Measurements from ENCODE around the gene SPNS3.

Gene SPNS3

GRCh38 chr17:4407851-4408250 is 25.9 kb upstream of the SPNS3 start:
- Histone ChIP-seq H2BK12ac (ENCODE audit: low read length) (no peak overlapping the region), H3K4ac (ENCODE audit: low read length) (no peak overlapping the region), H4K91ac (ENCODE audit: low read depth, low read length, poor library complexity) (no peak overlapping the region), H3K36me3 (replicated peaks in 1 of 2; ENCODE audit: control insufficient read depth in 2 of 2, insufficient read depth in 2 of 2, low read length in 2 of 2) (no peaks in the 10 kb centered on the region), H3K9ac (ENCODE audit: low read depth, low read length, poor library complexity) (no peak overlapping the region), H2BK120ac (ENCODE audit: low read depth, low read length) (no peak overlapping the region), H2AK5ac (ENCODE audit: low read depth, low read length) (no peak overlapping the region), H3K4me1 (ENCODE audit: control insufficient read depth in 2 of 2, insufficient read depth in 1 of 2, low read depth in 1 of 2, low read length in 2 of 2) (no peaks in the 10 kb centered on the region), H3K27ac (replicated peaks; ENCODE audit: low read length) (no peak overlapping the region), H3K23ac (ENCODE audit: low read depth, low read length, poor library complexity) (no peak overlapping the region), H3K4me3 (ENCODE audit: low read length in 2 of 2) (no peak overlapping the region), H4K8ac (ENCODE audit: low read depth, low read length) (no peak overlapping the region), H3K79me1 (ENCODE audit: low read depth, low read length) (peaks cover 3% of the 10 kb centered on the region), H2AFZ (ENCODE audit: low read length) (no peak overlapping the region), H3K27me3 (ENCODE audit: control insufficient read depth in 3 of 3, insufficient read depth in 3 of 3, low read depth in 1 of 3, low read length in 3 of 3) (no peaks in the 10 kb centered on the region), H3K4me2 (ENCODE audit: insufficient read depth, low read length, poor library complexity, severe bottlenecking) (no peak overlapping the region), H3K9me3 (replicated peaks in 1 of 2; ENCODE audit: control insufficient read depth in 2 of 2, insufficient read depth in 1 of 2, low read depth in 1 of 2, low read length in 2 of 2) (no peaks in the 10 kb centered on the region), H3K14ac (ENCODE audit: low read length) (peak overlapping the region; percentile 56), H3K18ac (ENCODE audit: low read length) (peak overlapping the region; percentile 71), H2BK15ac (ENCODE audit: low read length) (no peak overlapping the region), H2BK5ac (ENCODE audit: low read length) (no peak overlapping the region)
- no peak for DNase-seq (ENCODE audit: low spot score)
- no CpG with 5 or more reads among the region's 8 CpGs for WGBS, 2 donors (ENCODE audit: extremely low coverage in 2 of 2, insufficient read length in 2 of 2, insufficient replicate concordance in 1 of 2)

- Histone ChIP-seq H2AFZ (ENCODE audit: low read length) (no peak overlapping the region), H4K8ac (ENCODE audit: low read depth, low read length) (no peak overlapping the region), H3K27me3 (ENCODE audit: control insufficient read depth in 3 of 3, insufficient read depth in 3 of 3, low read depth in 1 of 3, low read length in 3 of 3) (no peaks in the 10 kb centered on the region), H3K4me3 (ENCODE audit: low read length in 2 of 2) (no peak overlapping the region), H2BK15ac (ENCODE audit: low read length) (no peak overlapping the region), H3K23ac (ENCODE audit: low read depth, low read length, poor library complexity) (no peak overlapping the region), H2BK5ac (ENCODE audit: low read length) (no peak overlapping the region), H3K4me1 (ENCODE audit: control insufficient read depth in 2 of 2, insufficient read depth in 1 of 2, low read depth in 1 of 2, low read length in 2 of 2) (peaks cover 0 to 2% of the 10 kb centered on the region in 2 donors), H3K4me2 (ENCODE audit: insufficient read depth, low read length, poor library complexity, severe bottlenecking) (no peak overlapping the region), H3K9ac (ENCODE audit: low read depth, low read length, poor library complexity) (no peak overlapping the region), H2BK12ac (ENCODE audit: low read length) (no peak overlapping the region), H2AK5ac (ENCODE audit: low read depth, low read length) (no peak overlapping the region), H3K9me3 (replicated peaks in 1 of 2; ENCODE audit: control insufficient read depth in 2 of 2, insufficient read depth in 1 of 2, low read depth in 1 of 2, low read length in 2 of 2) (no peaks in the 10 kb centered on the region), H3K18ac (ENCODE audit: low read length) (no peak overlapping the region), H3K79me1 (ENCODE audit: low read depth, low read length) (peaks cover 3% of the 10 kb centered on the region), H2BK120ac (ENCODE audit: low read depth, low read length) (no peak overlapping the region), H3K14ac (ENCODE audit: low read length) (no peak overlapping the region), H3K36me3 (replicated peaks in 1 of 2; ENCODE audit: control insufficient read depth in 2 of 2, insufficient read depth in 2 of 2, low read length in 2 of 2) (no peaks in the 10 kb centered on the region), H3K27ac (replicated peaks; ENCODE audit: low read length) (no peak overlapping the region), H4K91ac (ENCODE audit: low read depth, low read length, poor library complexity) (no peak overlapping the region), H3K4ac (ENCODE audit: low read length) (no peak overlapping the region)
- no peak for DNase-seq (ENCODE audit: low spot score)
- no CpG with 5 or more reads among the region's 6 CpGs for WGBS, 2 donors (ENCODE audit: extremely low coverage in 2 of 2, insufficient read length in 2 of 2, insufficient replicate concordance in 1 of 2)
Measured at GRCh38 chr17:4409659-4410058, 24.1 kb upstream of the SPNS3 start.

- no peak overlapping the region for H2BK12ac ChIP-seq (ENCODE audit: low read length)
- H3K9me3 ChIP-seq (replicated peaks in 1 of 2; ENCODE audit: control insufficient read depth in 2 of 2, insufficient read depth in 1 of 2, low read depth in 1 of 2, low read length in 2 of 2) = no peaks in the 10 kb centered on the region
- H3K36me3 ChIP-seq (replicated peaks in 1 of 2; ENCODE audit: control insufficient read depth in 2 of 2, insufficient read depth in 2 of 2, low read length in 2 of 2) = no peaks in the 10 kb centered on the region
- H3K27ac ChIP-seq (replicated peaks; ENCODE audit: low read length) = no peak overlapping the region
- peaks cover 0 to 2% of the 10 kb centered on the region in 2 donors for H3K4me1 ChIP-seq (ENCODE audit: control insufficient read depth in 2 of 2, insufficient read depth in 1 of 2, low read depth in 1 of 2, low read length in 2 of 2)
- H4K91ac ChIP-seq (ENCODE audit: low read depth, low read length, poor library complexity) = no peak overlapping the region
- H4K8ac ChIP-seq (ENCODE audit: low read depth, low read length) = no peak overlapping the region
- no peak overlapping the region for H2BK120ac ChIP-seq (ENCODE audit: low read depth, low read length)
- H3K4ac ChIP-seq (ENCODE audit: low read length) = no peak overlapping the region
- no peak overlapping the region for H3K4me2 ChIP-seq (ENCODE audit: insufficient read depth, low read length, poor library complexity, severe bottlenecking)
- no peak overlapping the region for H3K4me3 ChIP-seq (ENCODE audit: low read length in 2 of 2)
- no CpG with 5 or more reads among the region's 3 CpGs for WGBS, 2 donors (ENCODE audit: extremely low coverage in 2 of 2, insufficient read length in 2 of 2, insufficient replicate concordance in 1 of 2)
- no peak overlapping the region for H3K18ac ChIP-seq (ENCODE audit: low read length)
- no peak overlapping the region for H2BK15ac ChIP-seq (ENCODE audit: low read length)
- no peak overlapping the region for H2BK5ac ChIP-seq (ENCODE audit: low read length)
- no peak for DNase-seq (ENCODE audit: low spot score)
- no peaks in the 10 kb centered on the region for H3K27me3 ChIP-seq (ENCODE audit: control insufficient read depth in 3 of 3, insufficient read depth in 3 of 3, low read depth in 1 of 3, low read length in 3 of 3)
- no peak overlapping the region for H3K14ac ChIP-seq (ENCODE audit: low read length)
- H3K9ac ChIP-seq (ENCODE audit: low read depth, low read length, poor library complexity) = no peak overlapping the region
- no peak overlapping the region for H2AK5ac ChIP-seq (ENCODE audit: low read depth, low read length)
- no peak overlapping the region for H2AFZ ChIP-seq (ENCODE audit: low read length)
- peaks cover 3% of the 10 kb centered on the region for H3K79me1 ChIP-seq (ENCODE audit: low read depth, low read length)
- H3K23ac ChIP-seq (ENCODE audit: low read depth, low read length, poor library complexity) = no peak overlapping the region
Measured at GRCh38 chr17:4411201-4411600, 22.5 kb upstream of the SPNS3 start.

GRCh38 chr17:4412933-4413831 is 20.6 kb upstream of the SPNS3 start:
- Histone ChIP-seq H2BK12ac (ENCODE audit: low read length) (no peak overlapping the region), H2AFZ (ENCODE audit: low read length) (peak overlapping the region; percentile 74), H3K9me3 (replicated peaks in 1 of 2; ENCODE audit: control insufficient read depth in 2 of 2, insufficient read depth in 1 of 2, low read depth in 1 of 2, low read length in 2 of 2) (no peaks in the 10 kb centered on the region), H2BK15ac (ENCODE audit: low read length) (no peak overlapping the region), H3K4me3 (ENCODE audit: low read length in 2 of 2) (no peak overlapping the region), H2BK5ac (ENCODE audit: low read length) (no peak overlapping the region), H3K36me3 (replicated peaks in 1 of 2; ENCODE audit: control insufficient read depth in 2 of 2, insufficient read depth in 2 of 2, low read length in 2 of 2) (no peaks in the 10 kb centered on the region), H3K27me3 (ENCODE audit: control insufficient read depth in 3 of 3, insufficient read depth in 3 of 3, low read depth in 1 of 3, low read length in 3 of 3) (no peaks in the 10 kb centered on the region), H3K9ac (ENCODE audit: low read depth, low read length, poor library complexity) (no peak overlapping the region), H2AK5ac (ENCODE audit: low read depth, low read length) (no peak overlapping the region), H3K18ac (ENCODE audit: low read length) (no peak overlapping the region), H3K23ac (ENCODE audit: low read depth, low read length, poor library complexity) (no peak overlapping the region), H3K4ac (ENCODE audit: low read length) (no peak overlapping the region), H3K4me2 (ENCODE audit: insufficient read depth, low read length, poor library complexity, severe bottlenecking) (no peak overlapping the region), H4K8ac (ENCODE audit: low read depth, low read length) (no peak overlapping the region), H3K27ac (replicated peaks; ENCODE audit: low read length) (no peak overlapping the region), H2BK120ac (ENCODE audit: low read depth, low read length) (no peak overlapping the region), H3K14ac (ENCODE audit: low read length) (no peak overlapping the region), H4K91ac (ENCODE audit: low read depth, low read length, poor library complexity) (no peak overlapping the region), H3K79me1 (ENCODE audit: low read depth, low read length) (no peaks in the 10 kb centered on the region), H3K4me1 (ENCODE audit: control insufficient read depth in 2 of 2, insufficient read depth in 1 of 2, low read depth in 1 of 2, low read length in 2 of 2) (peaks cover 0 to 2% of the 10 kb centered on the region in 2 donors)
- DNase-seq (ENCODE audit: low spot score) = peak; percentile 88
- WGBS, 2 donors (ENCODE audit: extremely low coverage in 2 of 2, insufficient read length in 2 of 2, insufficient replicate concordance in 1 of 2) = no CpG with 5 or more reads among the region's 27 CpGs

All from neuronal stem cell (in vitro differentiated cells).